Measurements from ENCODE around the gene STX16. TPM values are rescaled to one million over a fixed set of nuclear protein-coding genes. Genes with fewer than 3 reads are reported as not detected.

Gene STX16
- total and polyA plus RNA-seq, 2 donors (not counting 1 experiment from before 2014, with no cell fraction given): 110 to 117 TPM

DNA sequence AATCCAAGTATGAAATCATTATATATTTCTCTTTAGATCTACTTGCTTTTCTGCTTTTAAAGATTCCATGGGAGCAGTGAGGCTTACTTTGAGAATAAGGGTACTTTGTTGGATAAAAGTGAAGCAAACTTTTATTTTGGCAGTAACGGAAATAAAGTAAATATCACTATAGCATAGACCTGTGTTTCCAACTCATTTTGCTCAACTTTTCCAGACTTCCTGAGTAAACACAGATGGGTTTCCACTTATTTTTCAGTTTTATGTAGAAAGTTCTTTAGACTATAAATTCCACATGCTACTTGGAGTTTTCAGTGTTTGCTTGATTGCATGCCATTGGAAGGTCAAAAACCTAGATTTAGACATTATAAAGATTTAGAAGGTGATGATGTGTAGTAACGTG lies 6.2 kb downstream of the STX16 start:
- CTCF ChIA-PET: no interaction called here
- H3K36me3 ChIP-seq (replicated peaks in 1 of 2; ENCODE audit: control extremely low read depth in 1 of 2, control insufficient read depth in 1 of 2, extremely low read depth in 1 of 2, insufficient read depth in 2 of 2, low read length in 1 of 2): peaks cover 8 to 12% of the 10 kb centered on the region in 2 experiments
- ATAC-seq (ENCODE audit: low read depth): no peak
- H3K27ac Mint-ChIP-seq: no peak overlapping the region
- no peak overlapping the region for H3K4me2 ChIP-seq (replicated peaks; ENCODE audit: low read depth, low read length, poor library complexity, severe bottlenecking)
- POLR2A ChIA-PET: no interaction called here
- peaks cover 41% of the 10 kb centered on the region for H4K20me1 ChIP-seq (ENCODE audit: control insufficient read depth, insufficient read depth, low read length, poor library complexity, severe bottlenecking)
- H3K9me3 Mint-ChIP-seq (ENCODE audit: insufficient read depth): no peaks in the 10 kb centered on the region
- H3K9me3 ChIP-seq (ENCODE audit: control extremely low read depth in 1 of 3, control insufficient read depth in 2 of 3, insufficient read depth in 1 of 3, low read length in 2 of 3): no peaks in the 10 kb centered on the region
- no peak overlapping the region for H3K27ac ChIP-seq (ENCODE audit: low read length in 2 of 2)
- H3K4me3 ChIP-seq (ENCODE audit: control extremely low read depth in 1 of 5, extremely low read depth in 1 of 5, insufficient read depth in 1 of 5, low read depth in 2 of 5, low read length in 4 of 5): no peak overlapping the region
- peaks cover 9 to 14% of the 10 kb centered on the region in 2 donors for H3K4me1 ChIP-seq (ENCODE audit: control insufficient read depth in 2 of 2, insufficient read depth in 2 of 2, low read length in 2 of 2)
- no peak overlapping the region for H3K9ac ChIP-seq (ENCODE audit: low read length)
- no peaks in the 10 kb centered on the region for H3K27me3 Mint-ChIP-seq
- no peak for DNase-seq
- H2AFZ ChIP-seq (ENCODE audit: insufficient read depth, low read depth, low read length, poor library complexity, severe bottlenecking): no peak overlapping the region
- no peak for TF ChIP-seq EZH2 (IDR thresholded peaks at IDR 0.05; ENCODE audit: borderline replicate concordance, insufficient read depth, low read depth, low read length, poor library complexity, severe bottlenecking)
- no peak for TF ChIP-seq CTCF (IDR thresholded peaks at IDR 0.05)
- peaks cover 47% of the 10 kb centered on the region for H3K4me1 Mint-ChIP-seq
- WGBS (ENCODE audit: insufficient coverage): 80% methylated on average over 1 of the region's 2 CpGs
- intact Hi-C loops (cut with micrococcal nuclease): no loop called here
- no peak overlapping the region for H3K4me3 Mint-ChIP-seq
- peaks cover 87% of the 10 kb centered on the region for H3K79me2 ChIP-seq (ENCODE audit: control insufficient read depth, insufficient read depth, low read length)
- H3K27me3 ChIP-seq (replicated peaks in 1 of 4; ENCODE audit: control extremely low read depth in 1 of 4, control insufficient read depth in 3 of 4, insufficient read depth in 4 of 4, low read length in 3 of 4): no peaks in the 10 kb centered on the region

GRCh38 chr20:58657986-58658385 lies 6.9 kb downstream of the STX16 start:
- Histone ChIP-seq H3K36me3 (replicated peaks in 1 of 2; ENCODE audit: control extremely low read depth in 1 of 2, control insufficient read depth in 1 of 2, extremely low read depth in 1 of 2, insufficient read depth in 2 of 2, low read length in 1 of 2) (peaks cover 8 to 16% of the 10 kb centered on the region in 2 experiments), H3K79me2 (ENCODE audit: control insufficient read depth, insufficient read depth, low read length) (peaks cover 82% of the 10 kb centered on the region), H4K20me1 (ENCODE audit: control insufficient read depth, insufficient read depth, low read length, poor library complexity, severe bottlenecking) (peaks cover 45% of the 10 kb centered on the region), H3K27me3 (replicated peaks in 1 of 4; ENCODE audit: control extremely low read depth in 1 of 4, control insufficient read depth in 3 of 4, insufficient read depth in 4 of 4, low read length in 3 of 4) (no peaks in the 10 kb centered on the region), H3K4me3 (ENCODE audit: control extremely low read depth in 1 of 5, extremely low read depth in 1 of 5, insufficient read depth in 1 of 5, low read depth in 2 of 5, low read length in 4 of 5) (no peak overlapping the region), H3K4me1 (ENCODE audit: control insufficient read depth in 2 of 2, insufficient read depth in 2 of 2, low read length in 2 of 2) (peaks cover 4 to 9% of the 10 kb centered on the region in 2 donors), H3K9me3 (ENCODE audit: control extremely low read depth in 1 of 3, control insufficient read depth in 2 of 3, insufficient read depth in 1 of 3, low read length in 2 of 3) (no peaks in the 10 kb centered on the region), H3K27ac (ENCODE audit: low read length in 2 of 2) (no peak overlapping the region), H3K4me2 (replicated peaks; ENCODE audit: low read depth, low read length, poor library complexity, severe bottlenecking) (no peak overlapping the region), H3K9ac (ENCODE audit: low read length) (no peak overlapping the region), H2AFZ (ENCODE audit: insufficient read depth, low read depth, low read length, poor library complexity, severe bottlenecking) (no peak overlapping the region)
- POLR2A ChIA-PET: no interaction called here
- ATAC-seq (ENCODE audit: low read depth) (no peak), DNase-seq (no peak)
- intact Hi-C loops (cut with micrococcal nuclease): no loop called here
- no peak for TF ChIP-seq CTCF (IDR thresholded peaks at IDR 0.05)
- TF ChIP-seq EZH2 (IDR thresholded peaks at IDR 0.05; ENCODE audit: borderline replicate concordance, insufficient read depth, low read depth, low read length, poor library complexity, severe bottlenecking): no peak
- no peaks in the 10 kb centered on the region for H3K9me3 Mint-ChIP-seq (ENCODE audit: insufficient read depth)
- H3K27me3 Mint-ChIP-seq: no peaks in the 10 kb centered on the region
- CTCF ChIA-PET: interaction anchor here (0.8 kb wide), 1 partner anchor 11 kb away, joined by 3 read pairs; no protein-coding TSS in a partner anchor
- no peak overlapping the region for H3K4me3 Mint-ChIP-seq
- H3K4me1 Mint-ChIP-seq: peaks cover 41% of the 10 kb centered on the region
- WGBS (ENCODE audit: insufficient coverage): no CpG with 5 or more reads among the region's 4 CpGs
- H3K27ac Mint-ChIP-seq: no peak overlapping the region

All from B cell (primary cell).